CD14-positive monocyte (primary cell): ENCODE data around the gene ITPR1. TPM values are rescaled to one million over a fixed set of nuclear protein-coding genes. Genes with fewer than 3 reads are reported as not detected.
A peak's percentile ranks its signal among the peaks of the same experiment; 100 is the strongest.

Experiments
- DNase-seq, 3 donors: peaks; one replicate each; pipeline ENCODE4 v3.0.0-alpha.2; 2011 to 2022
- H2AFZ ChIP-seq: 2 replicates; pipeline ENCODE4 v1.6.0; 2012; ENCODE audit warnings: mild to moderate bottlenecking, low read depth, low read length, inconsistent platforms; ENCODE audit not compliant: insufficient read depth, poor library complexity, severe bottlenecking
- H3K27ac ChIP-seq, 2 donors: 1 replicate in 1 of 2; 2 replicates in 1 of 2; pipeline ENCODE4 v1.5.1; 2012 to 2013; ENCODE audit warnings: low read length in 2 of 2, control low read depth in 1 of 2, inconsistent platforms in 1 of 2, low read depth in 1 of 2, mild to moderate bottlenecking in 1 of 2
- H3K27me3 ChIP-seq, 2 donors: one replicate each; pipeline versions ENCODE4 v1.6.0 to v1.6.1; 2011 to 2013; ENCODE audit warnings: low read length in 2 of 2; ENCODE audit not compliant: control insufficient read depth in 2 of 2, insufficient read depth in 2 of 2
- H3K36me3 ChIP-seq, 2 donors: replicated peaks in 1 of 2; 1 replicate in 1 of 2; 2 replicates in 1 of 2; pipeline versions ENCODE4 v1.5.1 to v1.6.1; 2012 to 2013; ENCODE audit warnings: low read length in 2 of 2, control low read depth in 1 of 2, inconsistent platforms in 1 of 2, mild to moderate bottlenecking in 1 of 2; ENCODE audit not compliant: insufficient read depth in 2 of 2, control insufficient read depth in 1 of 2
- H3K4me1 ChIP-seq, 2 donors: 1 replicate in 1 of 2; 2 replicates in 1 of 2; pipeline versions ENCODE4 v1.5.1 to v1.6.1; 2012 to 2013; ENCODE audit warnings: low read length in 2 of 2, control low read depth in 1 of 2, inconsistent platforms in 1 of 2, mild to moderate bottlenecking in 1 of 2, moderate library complexity in 1 of 2; ENCODE audit not compliant: insufficient read depth in 2 of 2, control insufficient read depth in 1 of 2
- H3K4me2 ChIP-seq: replicated peaks from 2 replicates; pipeline ENCODE3; 2012; ENCODE audit warnings: low read length, moderate library complexity, mild to moderate bottlenecking; ENCODE audit not compliant: poor library complexity, severe bottlenecking; ENCODE audit errors: extremely low read depth
- H3K4me3 ChIP-seq, 3 experiments: fragments of 200-600 bp in 1 of 3; sonication (generic) in 1 of 3; replicated peaks in 1 of 3; 1 replicate in 2 of 3; 2 replicates in 1 of 3; pipeline ENCODE4 v1.5.1; 2011 to 2013; ENCODE audit warnings: low read length in 3 of 3, mild to moderate bottlenecking in 3 of 3, control low read depth in 2 of 3, low read depth in 2 of 3, inconsistent platforms in 1 of 3, moderate library complexity in 1 of 3
- H3K79me2 ChIP-seq: 2 replicates; pipeline ENCODE4 v1.6.0; 2012; ENCODE audit warnings: mild to moderate bottlenecking, control low read depth, inconsistent platforms, low read length, moderate library complexity; ENCODE audit not compliant: insufficient read depth
- H3K9ac ChIP-seq: 2 replicates; pipeline ENCODE4 v1.6.0; 2017; ENCODE audit warnings: low read length, mild to moderate bottlenecking; ENCODE audit not compliant: insufficient read depth, poor library complexity, severe bottlenecking
- H3K9me3 ChIP-seq, 2 donors: replicated peaks in 1 of 2; 1 replicate in 1 of 2; 2 replicates in 1 of 2; pipeline versions ENCODE4 v1.5.1 to v1.6.1; 2012 to 2013; ENCODE audit warnings: low read length in 2 of 2, control low read depth in 1 of 2; ENCODE audit not compliant: control insufficient read depth in 1 of 2, insufficient read depth in 1 of 2
- H4K20me1 ChIP-seq: 2 replicates; pipeline ENCODE4 v1.6.0; 2012; ENCODE audit warnings: mild to moderate bottlenecking, low read length, control low read depth, moderate library complexity; ENCODE audit not compliant: insufficient read depth
- H3K27ac Mint-ChIP-seq, 7 donors: one replicate each; pipeline ENCODE4 v1.8.0; 2020; ENCODE audit warnings: mild to moderate bottlenecking in 7 of 7, mixed read lengths in 7 of 7, moderate library complexity in 6 of 7, inconsistent platforms in 2 of 7
- H3K27me3 Mint-ChIP-seq, 3 donors: one replicate each; pipeline ENCODE4 v1.8.0; 2021 to 2022; ENCODE audit warnings: low read depth in 3 of 3, mild to moderate bottlenecking in 3 of 3, mixed read lengths in 3 of 3, moderate library complexity in 3 of 3, inconsistent platforms in 1 of 3
- H3K36me3 Mint-ChIP-seq, 2 donors: one replicate each; pipeline ENCODE4 v1.8.0; 2020; ENCODE audit warnings: mixed read lengths in 2 of 2, inconsistent platforms in 1 of 2, mild to moderate bottlenecking in 1 of 2
- H3K4me1 Mint-ChIP-seq: one replicate; pipeline ENCODE4 v1.8.0; 2020; ENCODE audit warnings: mild to moderate bottlenecking, mixed read lengths
- H3K4me3 Mint-ChIP-seq, 2 donors: one replicate each; pipeline ENCODE4 v1.8.0; 2020; ENCODE audit warnings: mild to moderate bottlenecking in 2 of 2, mixed read lengths in 2 of 2, moderate library complexity in 1 of 2
- H3K9me3 Mint-ChIP-seq, 7 donors: one replicate each; pipeline ENCODE4 v1.8.0; 2020 to 2022; ENCODE audit warnings: mixed read lengths in 7 of 7, mild to moderate bottlenecking in 6 of 7, moderate library complexity in 6 of 7, inconsistent platforms in 2 of 7
- CTCF ChIP-seq: fragments of 200-600 bp; IDR thresholded peaks from one replicate; pipeline ENCODE4 v1.8.0; 2022; ENCODE audit warnings: antibody characterized with exemption, mild to moderate bottlenecking
- WGBS: methylation state at CpG from one replicate; pipeline ENCODE4 v1.1.5; 2013; ENCODE audit warnings: missing lambda C conversion rate; ENCODE audit not compliant: insufficient coverage; 5-methylcytosine and 5-hydroxymethylcytosine counted together
- intact Hi-C, 2 donors: fragments of 100-400 bp; cut with micrococcal nuclease; formaldehyde crosslinking; loops; one replicate each; pipeline versions ENCODE4 v1.15.0 to v1.15.1; 2023
- polyA plus RNA-seq, 3 donors: library from polyadenylated mRNA; depleted of rRNA in 1 of 3; unstranded in 2 of 3; stranded (reverse) in 1 of 3; fragments of 300-500 nt in 2 of 3; fragments of >200 nt in 1 of 3; fragmentation: Illumina TruSeq in 2 of 3; gene quantifications; 1 replicate in 2 of 3; 2 replicates in 1 of 3; pipeline ENCODE4 v1.2.3, GENCODE V29; 2012 to 2021

The ITPR1 gene
- polyA plus RNA-seq, 3 donors = 3.2 to 21.1 (median 7.1) TPM

- H3K4me1 ChIP-seq = peaks cover 0 to 11% of the 10 kb centered on the region in 2 donors
- no peak overlapping the region for H2AFZ ChIP-seq
- no peak overlapping the region for H3K9ac ChIP-seq
- no peaks in the 10 kb centered on the region for H3K79me2 ChIP-seq
- Mint-ChIP-seq H3K36me3 (peaks cover 35 to 42% of the 10 kb centered on the region in 2 donors), H3K4me1 (peaks cover 9% of the 10 kb centered on the region), H3K27ac (no peak overlapping the region), H3K9me3 (no peaks in the 10 kb centered on the region), H3K27me3 (no peaks in the 10 kb centered on the region), H3K4me3 (no peak overlapping the region)
- 97% methylated on average over 4 of the region's 5 CpGs for WGBS
- no peaks in the 10 kb centered on the region for H4K20me1 ChIP-seq
- peaks cover 7 to 21% of the 10 kb centered on the region in 2 donors for H3K36me3 ChIP-seq
- intact Hi-C loops = no loop called here
- no peak for DNase-seq
- H3K27me3 ChIP-seq = no peaks in the 10 kb centered on the region
- TF ChIP-seq CTCF = no peak
- H3K9me3 ChIP-seq = no peaks in the 10 kb centered on the region
- no peak overlapping the region for H3K4me2 ChIP-seq
- H3K27ac ChIP-seq = no peak overlapping the region
- H3K4me3 ChIP-seq = no peak overlapping the region
Measured at GRCh38 chr3:4843619-4844018, 350.5 kb downstream of the ITPR1 start.

GRCh38 chr3:4845882-4846281 is 352.7 kb downstream of the ITPR1 start:
- Histone ChIP-seq H3K36me3 (peaks cover 0 to 9% of the 10 kb centered on the region in 2 donors), H2AFZ (no peak overlapping the region), H3K4me3 (no peak overlapping the region), H3K79me2 (no peaks in the 10 kb centered on the region), H3K9ac (no peak overlapping the region), H3K4me2 (no peak overlapping the region), H3K9me3 (no peaks in the 10 kb centered on the region), H4K20me1 (no peaks in the 10 kb centered on the region), H3K4me1 (peaks cover 0 to 11% of the 10 kb centered on the region in 2 donors), H3K27me3 (no peaks in the 10 kb centered on the region), H3K27ac (no peak overlapping the region)
- Mint-ChIP-seq H3K27ac (peak overlapping the region in 1 of 7 donors; percentile 51), H3K9me3 (no peaks in the 10 kb centered on the region), H3K4me3 (no peak overlapping the region), H3K4me1 (peaks cover 8% of the 10 kb centered on the region), H3K27me3 (no peaks in the 10 kb centered on the region), H3K36me3 (peaks cover 36 to 41% of the 10 kb centered on the region in 2 donors)
- whole genome bisulfite sequencing = no CpG with 5 or more reads among the region's 3 CpGs
- peak in 1 of 3 donors; percentile 16 for DNase-seq
- no peak for TF ChIP-seq CTCF
- intact Hi-C loops = loop anchor here in 1 of 2 donors (5.0 kb wide), 1 partner anchor 74 kb away; no protein-coding TSS in a partner anchor
